ENCODE data around the gene NRXN3.

NRXN3 gene

DNA sequence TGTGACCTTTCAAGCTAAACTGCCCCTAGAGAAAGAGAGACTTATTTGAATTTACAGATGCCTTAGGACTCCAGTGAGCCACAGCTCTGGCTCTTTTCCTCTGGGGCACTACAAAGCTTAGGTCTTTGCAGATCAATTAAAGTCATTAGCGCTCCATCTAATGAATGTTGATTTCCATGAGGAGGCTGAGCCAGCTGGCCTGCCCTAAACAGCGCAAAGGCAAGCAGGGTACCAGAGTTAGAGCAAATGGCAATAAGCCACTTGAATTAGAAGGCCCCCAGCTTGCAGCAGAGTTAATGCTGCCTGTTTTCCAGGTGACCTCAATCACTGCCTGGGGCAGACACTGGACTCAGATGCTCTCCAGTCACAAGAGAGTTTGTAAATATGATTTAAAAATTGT is 1345.8 kb downstream of the NRXN3 start:
- no peak for DNase-seq

DNA sequence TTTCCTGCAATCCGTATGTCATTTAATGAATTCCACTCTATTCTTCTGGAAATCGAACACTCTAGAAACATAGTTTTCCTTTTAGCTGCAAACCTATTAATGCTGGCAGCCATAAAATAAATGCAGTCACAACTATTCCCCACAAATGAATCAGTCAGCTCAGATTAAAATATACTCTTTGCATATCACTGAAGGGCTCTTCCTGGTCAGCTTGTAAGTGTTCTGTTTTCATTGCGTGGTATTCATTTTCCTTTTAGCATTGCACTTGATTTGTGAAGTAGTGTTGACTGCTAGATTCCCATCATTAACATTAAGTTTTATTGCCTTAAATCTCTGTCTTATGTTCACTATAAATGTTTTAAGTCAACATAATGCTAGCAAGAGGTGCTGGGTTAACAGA is 1355.2 kb downstream of the NRXN3 start:
- no peak for DNase-seq

DNA sequence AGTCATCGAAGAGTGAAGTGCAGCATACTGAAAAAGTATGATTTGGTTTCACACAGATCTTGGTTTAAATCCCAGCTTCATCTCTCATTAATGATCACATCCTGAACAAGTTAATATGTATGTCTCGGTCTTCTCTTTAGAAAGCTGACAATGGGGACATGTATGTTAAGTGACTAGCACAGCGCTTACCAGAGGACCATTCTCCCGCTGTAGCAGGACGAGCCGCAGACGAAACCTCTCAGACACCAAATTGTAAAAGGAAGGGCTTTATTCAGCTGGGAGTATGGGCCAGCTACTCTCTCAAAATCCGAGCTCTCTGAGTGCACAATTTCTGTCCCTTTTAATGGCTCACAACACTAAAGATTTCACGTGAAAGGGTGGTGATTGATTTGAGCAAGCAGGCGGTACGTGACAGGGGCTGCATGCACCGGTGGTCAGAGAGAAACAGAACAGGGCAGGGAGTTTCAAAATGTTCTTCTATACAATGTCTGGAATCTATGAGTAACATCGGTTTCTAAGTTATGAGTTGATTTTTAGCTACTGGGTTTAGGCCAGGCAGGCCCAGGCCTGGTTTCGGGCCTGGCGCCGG is 1358.7 kb downstream of the NRXN3 start:
- DNase-seq = no peak

DNA sequence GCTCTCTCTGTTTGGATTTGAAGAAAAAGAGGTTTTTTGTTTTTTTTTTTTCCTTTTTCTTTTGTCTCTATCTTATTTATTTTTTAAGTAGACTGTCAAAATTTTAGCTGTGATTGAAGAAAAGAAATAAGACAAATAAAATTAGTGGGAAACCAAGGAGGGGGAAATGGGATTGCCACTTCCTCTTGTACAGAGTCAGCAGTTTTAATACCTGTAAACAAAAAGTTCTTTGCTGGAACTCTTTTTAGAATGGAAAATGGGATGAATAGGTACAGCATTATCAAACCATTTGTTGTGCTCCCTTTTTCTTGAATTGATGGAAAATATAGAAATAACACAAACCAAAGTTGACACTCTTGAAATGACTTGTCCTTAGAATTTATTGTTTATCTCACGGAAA is 1360.4 kb downstream of the NRXN3 start:
- no peak for DNase-seq

DNA sequence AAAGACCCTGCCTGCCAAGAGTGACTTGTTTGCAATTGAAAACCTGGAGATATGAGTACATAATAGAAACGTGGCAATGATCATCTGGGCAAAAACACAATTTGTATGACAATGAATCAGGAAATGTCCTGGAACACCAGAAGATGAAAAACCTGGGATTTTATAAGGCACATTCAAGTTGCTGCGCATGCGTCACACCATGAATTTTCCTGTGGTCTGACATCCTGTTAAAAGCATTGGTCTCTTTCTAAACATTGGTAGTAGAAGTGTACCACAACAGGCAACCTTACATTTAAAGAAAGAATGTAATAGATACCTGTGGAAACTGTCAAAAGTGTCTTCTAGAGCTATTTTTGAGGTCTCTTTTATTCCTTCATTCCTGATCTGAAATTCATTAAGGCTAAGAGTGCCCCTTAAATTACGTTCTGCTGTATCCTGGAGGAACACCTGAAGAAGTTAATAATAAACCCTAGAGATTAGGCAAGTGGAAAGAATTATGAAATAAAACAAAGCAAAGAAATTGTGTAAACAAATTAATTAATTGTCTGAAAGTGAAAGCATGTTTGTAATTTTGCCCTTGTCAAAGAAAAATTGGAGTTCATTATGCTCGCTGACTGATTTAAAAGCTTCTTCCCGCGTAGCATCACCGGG is 1364.7 kb downstream of the NRXN3 start:
- DNase-seq = no peak

DNA sequence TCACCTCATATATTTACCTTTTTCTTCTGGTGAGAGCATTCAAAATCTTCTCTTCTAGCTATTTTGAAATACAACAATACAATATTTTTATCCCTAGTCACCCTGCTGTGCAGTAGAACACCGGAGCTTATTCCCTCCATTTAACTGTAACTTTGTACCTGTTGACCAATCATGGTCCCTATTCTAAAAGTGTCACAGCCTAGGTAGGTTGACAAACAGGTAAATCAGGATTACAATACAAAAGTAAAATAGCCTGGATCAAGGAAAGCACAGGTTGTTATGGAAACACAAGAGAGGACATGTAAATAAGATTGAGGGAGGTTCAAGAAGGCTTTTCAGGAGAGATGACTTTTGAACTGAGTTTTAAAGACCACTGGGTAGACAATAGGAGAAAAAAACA is 1370.2 kb downstream of the NRXN3 start:
- no peak for DNase-seq

GRCh38 chr14:79542121-79542520 is 1371.9 kb downstream of the NRXN3 start:
- DNase-seq = no peak

- DNase-seq = no peak
These were observed 1373.2 kb downstream of the NRXN3 start for GRCh38 chr14:79543348-79543747.

DNA sequence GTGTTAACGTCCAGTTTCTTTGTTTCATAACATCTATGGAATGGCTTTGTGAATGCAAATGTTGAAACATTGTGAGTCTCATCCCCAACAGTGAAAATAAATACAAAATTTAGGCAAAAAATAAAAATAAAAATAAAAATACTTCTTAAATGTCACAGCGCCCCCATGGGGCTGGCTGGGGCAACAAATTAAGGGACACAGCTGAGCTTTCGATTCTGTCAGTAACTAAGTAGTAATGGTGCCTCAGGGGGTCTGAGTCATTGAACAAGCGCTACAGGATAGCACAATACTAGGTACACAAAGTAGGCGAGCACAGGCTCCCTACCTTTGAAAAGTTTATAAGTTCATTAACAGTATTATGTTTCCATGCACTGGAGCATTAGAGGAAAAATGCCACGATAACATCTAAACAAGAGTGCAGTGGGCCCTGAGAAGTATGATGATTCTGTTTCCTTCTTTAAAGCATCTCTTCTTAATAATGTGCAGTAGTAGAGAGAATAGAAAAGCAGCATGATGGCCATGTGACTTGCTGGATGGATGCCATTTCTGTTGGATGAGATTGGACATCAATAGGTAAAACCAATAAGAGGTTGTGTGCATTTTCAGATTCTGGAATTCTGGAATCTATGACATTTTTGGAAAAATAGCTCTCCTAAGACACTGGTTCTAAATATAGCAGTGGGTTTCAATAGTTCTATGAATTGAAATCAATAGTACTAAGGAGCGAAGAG is 1374.0 kb downstream of the NRXN3 start:
- DNase-seq = no peak

GRCh38 chr14:79544698-79545070 is 1374.5 kb downstream of the NRXN3 start:
- DNase-seq = no peak

DNA sequence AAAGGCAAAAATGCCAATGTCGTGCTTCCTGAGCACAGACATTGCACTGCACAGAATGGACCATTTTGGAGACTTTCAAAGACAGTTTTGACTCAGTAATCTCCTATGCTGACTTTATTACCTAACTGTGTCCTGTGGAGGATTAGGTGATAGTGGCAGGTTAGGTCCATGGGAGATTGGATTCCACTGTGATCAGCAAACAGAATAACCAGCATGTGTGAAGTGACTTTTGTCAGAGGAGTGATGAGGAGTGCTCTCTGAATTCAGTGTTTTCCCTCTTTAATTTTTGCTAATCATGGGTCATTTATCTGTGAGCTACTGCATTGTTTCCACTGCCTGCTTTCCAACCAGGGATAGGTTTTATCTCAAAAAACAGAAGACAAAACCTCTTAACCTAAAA is 1378.7 kb downstream of the NRXN3 start:
- DNase-seq = no peak

- DNase-seq = no peak
These were observed 1379.3 kb downstream of the NRXN3 start for GRCh38 chr14:79549515-79549914.

- DNase-seq = no peak
These were observed 1381.3 kb downstream of the NRXN3 start for GRCh38 chr14:79551523-79551922.

- DNase-seq = no peak
These were observed 1382.6 kb downstream of the NRXN3 start for GRCh38 chr14:79552778-79553177.

- no peak for DNase-seq
These were observed 1384.6 kb downstream of the NRXN3 start for GRCh38 chr14:79554816-79555215.

GRCh38 chr14:79555429-79555828 is 1385.3 kb downstream of the NRXN3 start:
- no peak for DNase-seq

DNA sequence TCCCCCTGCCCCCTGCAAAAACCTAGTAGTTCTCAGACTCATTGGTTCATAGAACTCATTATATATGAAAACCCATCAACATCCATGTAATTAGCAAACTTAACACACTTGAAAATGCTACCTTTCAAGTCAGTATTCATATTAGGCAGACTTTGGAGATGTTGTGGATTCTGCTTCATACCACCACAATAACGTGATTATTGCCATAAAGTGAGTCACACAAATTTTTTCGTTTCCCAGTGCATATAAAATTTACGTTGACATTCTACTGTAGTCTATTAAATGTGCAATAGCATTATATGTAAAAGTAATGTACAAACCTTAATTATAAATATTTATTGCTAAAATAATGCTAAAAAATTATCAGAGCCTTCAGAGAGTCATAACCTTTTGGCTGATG is 1387.1 kb downstream of the NRXN3 start:
- DNase-seq = no peak

GRCh38 chr14:79562185-79562584 is 1392.0 kb downstream of the NRXN3 start:
- no peak for DNase-seq

DNA sequence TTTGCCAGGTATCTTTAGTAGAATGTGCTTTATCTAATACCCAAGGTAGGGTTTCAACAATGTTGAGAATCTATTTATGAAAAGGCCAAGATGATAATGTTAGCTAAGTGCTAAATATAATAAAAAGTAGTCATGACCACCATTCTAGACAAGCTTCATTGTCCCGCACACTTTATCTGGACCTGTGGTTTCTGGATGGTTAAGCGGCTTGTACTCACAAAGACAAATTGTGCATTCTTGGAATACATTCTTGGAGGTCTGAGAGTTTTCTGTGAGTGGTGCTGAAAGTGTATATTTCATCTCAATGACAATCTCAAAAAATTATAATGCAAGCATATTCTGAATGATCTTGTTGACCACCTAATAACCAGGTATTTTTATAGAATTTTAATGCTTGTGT is 1394.2 kb downstream of the NRXN3 start:
- no peak for DNase-seq

DNA sequence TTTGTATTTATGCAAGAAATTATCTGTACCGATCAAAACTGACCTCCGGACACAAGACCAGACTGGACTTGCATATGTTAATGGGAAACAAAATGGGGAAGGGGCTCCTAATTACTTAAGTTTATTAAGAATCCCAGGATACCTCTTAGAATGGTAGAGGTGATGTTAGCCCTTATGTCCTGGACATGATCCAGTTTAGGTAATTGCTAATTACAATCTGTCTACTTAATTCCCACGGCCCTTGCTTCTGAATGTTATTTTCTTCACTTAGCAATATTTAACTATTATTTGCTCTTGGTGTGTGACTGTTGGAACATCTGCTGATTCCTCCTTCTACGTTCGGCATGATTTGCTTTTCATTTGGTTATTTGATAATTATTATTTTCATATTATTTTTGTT is 1397.1 kb downstream of the NRXN3 start:
- DNase-seq = no peak

DNA sequence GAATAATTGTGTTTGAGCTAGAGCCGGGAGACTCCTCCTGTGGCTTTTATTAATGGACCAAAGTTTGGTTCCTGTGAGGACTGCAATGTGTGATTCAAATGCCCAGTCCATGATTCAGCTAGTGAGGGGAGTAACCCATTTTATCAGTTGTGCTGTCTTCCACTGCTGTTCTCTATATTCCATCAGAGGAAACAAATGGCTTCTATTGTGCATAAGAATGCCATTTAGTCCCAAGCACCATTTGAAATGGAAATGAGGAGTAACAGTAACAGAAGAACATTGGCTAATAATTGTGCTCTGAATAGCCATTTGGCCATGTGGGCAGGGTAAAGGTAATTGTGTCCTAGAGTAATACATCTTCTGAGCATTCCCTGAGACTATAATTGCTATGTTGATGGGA is 1398.4 kb downstream of the NRXN3 start:
- DNase-seq = no peak

DNA sequence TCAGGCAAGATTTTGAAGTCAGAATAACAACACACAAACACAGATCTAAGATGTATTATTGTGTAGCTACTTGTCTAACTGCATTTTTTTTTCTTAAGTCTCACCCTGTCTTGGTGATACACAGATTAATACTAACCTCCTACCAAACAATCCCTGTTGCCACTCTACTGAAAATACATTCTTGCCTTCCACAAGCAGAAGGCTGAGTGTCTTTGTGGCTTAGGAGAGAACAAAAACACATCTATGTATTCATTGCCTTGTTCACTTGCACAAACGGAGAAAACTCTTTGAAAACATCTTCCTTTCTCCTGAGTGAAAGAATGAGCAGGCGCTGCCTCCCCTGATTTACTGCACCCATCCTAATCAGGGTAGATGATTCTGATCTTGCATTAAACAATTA is 1398.9 kb downstream of the NRXN3 start:
- DNase-seq = no peak

DNA sequence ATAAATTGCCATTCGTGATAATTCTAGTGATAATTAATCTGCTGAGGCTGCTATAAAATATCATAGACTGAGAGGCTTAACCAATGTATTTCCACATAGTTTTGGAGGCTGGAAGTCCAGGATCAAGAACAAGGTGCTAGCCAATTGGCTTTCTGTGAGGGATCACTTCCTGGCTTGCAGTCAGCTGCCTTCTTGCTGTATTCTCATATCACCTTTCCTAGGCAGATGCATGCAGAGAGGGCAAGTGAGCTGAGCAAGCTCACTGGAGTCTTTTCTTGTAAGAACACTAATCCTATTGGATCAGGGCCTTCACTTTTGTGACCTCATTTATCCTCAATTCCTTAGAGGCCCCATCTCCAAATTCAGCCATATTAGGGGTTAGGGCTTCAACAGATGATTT is 1400.5 kb downstream of the NRXN3 start:
- no peak for DNase-seq

DNA sequence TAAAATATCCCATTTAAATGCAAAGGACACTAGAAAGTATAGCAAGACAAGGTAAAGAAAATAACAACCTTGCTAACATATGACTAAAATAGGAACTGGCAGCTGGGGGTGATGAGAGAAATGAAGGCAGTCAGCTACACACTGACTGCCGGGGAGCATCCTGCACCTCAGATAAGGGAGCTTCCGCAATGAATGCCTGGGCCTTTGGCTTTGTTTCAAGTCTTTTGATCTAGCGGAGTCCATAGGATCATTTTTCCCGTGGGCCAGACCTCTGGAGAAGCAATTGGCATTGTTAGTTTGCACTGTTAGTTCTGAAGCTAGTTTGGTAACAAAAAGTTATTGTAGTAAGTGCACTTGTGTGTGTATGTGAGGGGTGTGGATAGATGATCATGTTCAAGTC is 1401.2 kb downstream of the NRXN3 start:
- DNase-seq = no peak

GRCh38 chr14:79573486-79573885 is 1403.3 kb downstream of the NRXN3 start:
- DNase-seq = no peak
